K562 (cell line): Measurements from ENCODE around the gene SCAMP3.

Experiments used
- ATF2 ChIP-seq: sonication (generic); formaldehyde crosslinking; IDR thresholded peaks from 2 replicates; pipeline ENCODE4 v1.8.1; 2022; ENCODE audit warnings: missing genetic modification reagents
- EZH2 ChIP-seq: IDR thresholded peaks from 2 replicates; pipeline ENCODE4 v1.6.1; 2012; ENCODE audit warnings: low read depth, mild to moderate bottlenecking, inconsistent platforms, low read length, borderline replicate concordance
- HNRNPUL1 ChIP-seq: fragments of 200-400 bp; formaldehyde crosslinking; IDR thresholded peaks from 2 replicates; pipeline ENCODE4 v1.6.1; 2017; ENCODE audit warnings: low read length
- KAT2B ChIP-seq: IDR thresholded peaks from one replicate; pipeline ENCODE4 v1.6.1; 2012; ENCODE audit warnings: low read depth, mild to moderate bottlenecking, control low read depth, inconsistent platforms, low read length, moderate library complexity
- MNT ChIP-seq, 2 experiments: fragments of 450-650 bp; conservative IDR thresholded peaks; 2 replicates each; pipeline ENCODE4 v1.6.1; 2017; ENCODE audit warnings: mild to moderate bottlenecking in 2 of 2, moderate library complexity in 2 of 2
- ZBTB2 ChIP-seq: fragments of 450-650 bp; IDR thresholded peaks from 2 replicates; pipeline ENCODE4 v1.6.1; 2016; ENCODE audit warnings: antibody characterized with exemption
- TF ChIP-seq, protein P1 (sequence below), 3 experiments: IDR thresholded peaks in 2 of 3; conservative IDR thresholded peaks in 1 of 3; 2 replicates each; pipeline ENCODE4 v1.5.1; 2011 to 2012; ENCODE audit warnings: low read length in 3 of 3, mild to moderate bottlenecking in 3 of 3, control low read depth in 2 of 3, improper control_type of control experiment in 1 of 3, inconsistent platforms in 1 of 3, low read depth in 1 of 3, mixed read lengths in 1 of 3, moderate library complexity in 1 of 3; ENCODE audit not compliant: insufficient read depth in 2 of 3
- TF ChIP-seq, protein P2 (sequence below), 2 experiments: fragments of 450-650 bp in 1 of 2; sonication (generic) in 1 of 2; formaldehyde crosslinking in 1 of 2; IDR thresholded peaks in 1 of 2; conservative IDR thresholded peaks in 1 of 2; 2 replicates each; pipeline versions ENCODE4 v1.6.1 to v1.8.1; 2016 to 2023; ENCODE audit warnings: mild to moderate bottlenecking in 2 of 2, moderate library complexity in 2 of 2, inconsistent platforms in 1 of 2, missing genetic modification reagents in 1 of 2

- TF ChIP-seq ATF2 (CRISPR knock-in tag) = no peak
- TF ChIP-seq KAT2B = no peak
- TF ChIP-seq MNT (conservative IDR thresholded peaks at IDR 0.05) = no peak
- TF ChIP-seq, protein P1, sequence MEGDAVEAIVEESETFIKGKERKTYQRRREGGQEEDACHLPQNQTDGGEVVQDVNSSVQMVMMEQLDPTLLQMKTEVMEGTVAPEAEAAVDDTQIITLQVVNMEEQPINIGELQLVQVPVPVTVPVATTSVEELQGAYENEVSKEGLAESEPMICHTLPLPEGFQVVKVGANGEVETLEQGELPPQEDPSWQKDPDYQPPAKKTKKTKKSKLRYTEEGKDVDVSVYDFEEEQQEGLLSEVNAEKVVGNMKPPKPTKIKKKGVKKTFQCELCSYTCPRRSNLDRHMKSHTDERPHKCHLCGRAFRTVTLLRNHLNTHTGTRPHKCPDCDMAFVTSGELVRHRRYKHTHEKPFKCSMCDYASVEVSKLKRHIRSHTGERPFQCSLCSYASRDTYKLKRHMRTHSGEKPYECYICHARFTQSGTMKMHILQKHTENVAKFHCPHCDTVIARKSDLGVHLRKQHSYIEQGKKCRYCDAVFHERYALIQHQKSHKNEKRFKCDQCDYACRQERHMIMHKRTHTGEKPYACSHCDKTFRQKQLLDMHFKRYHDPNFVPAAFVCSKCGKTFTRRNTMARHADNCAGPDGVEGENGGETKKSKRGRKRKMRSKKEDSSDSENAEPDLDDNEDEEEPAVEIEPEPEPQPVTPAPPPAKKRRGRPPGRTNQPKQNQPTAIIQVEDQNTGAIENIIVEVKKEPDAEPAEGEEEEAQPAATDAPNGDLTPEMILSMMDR (IDR thresholded peaks at IDR 0.05 in 2 of 3, conservative IDR thresholded peaks at IDR 0.05 in 1 of 3; ENCODE audit: insufficient read depth in 2 of 3, low read depth in 1 of 3, low read length in 3 of 3) = no peak
- no peak for TF ChIP-seq HNRNPUL1
- no peak for TF ChIP-seq EZH2
- TF ChIP-seq, protein P2, sequence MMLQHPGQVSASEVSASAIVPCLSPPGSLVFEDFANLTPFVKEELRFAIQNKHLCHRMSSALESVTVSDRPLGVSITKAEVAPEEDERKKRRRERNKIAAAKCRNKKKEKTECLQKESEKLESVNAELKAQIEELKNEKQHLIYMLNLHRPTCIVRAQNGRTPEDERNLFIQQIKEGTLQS (IDR thresholded peaks at IDR 0.05) = no peak
- TF ChIP-seq, protein P2 (CRISPR knock-in tag; conservative IDR thresholded peaks at IDR 0.05) = no peak
- no peak for TF ChIP-seq ZBTB2
Observed at GRCh38 chr1:155287987-155288543, 25.9 kb upstream of the SCAMP3 start.
